ENCODE results near the gene CPTP.

Gene CPTP

DNA sequence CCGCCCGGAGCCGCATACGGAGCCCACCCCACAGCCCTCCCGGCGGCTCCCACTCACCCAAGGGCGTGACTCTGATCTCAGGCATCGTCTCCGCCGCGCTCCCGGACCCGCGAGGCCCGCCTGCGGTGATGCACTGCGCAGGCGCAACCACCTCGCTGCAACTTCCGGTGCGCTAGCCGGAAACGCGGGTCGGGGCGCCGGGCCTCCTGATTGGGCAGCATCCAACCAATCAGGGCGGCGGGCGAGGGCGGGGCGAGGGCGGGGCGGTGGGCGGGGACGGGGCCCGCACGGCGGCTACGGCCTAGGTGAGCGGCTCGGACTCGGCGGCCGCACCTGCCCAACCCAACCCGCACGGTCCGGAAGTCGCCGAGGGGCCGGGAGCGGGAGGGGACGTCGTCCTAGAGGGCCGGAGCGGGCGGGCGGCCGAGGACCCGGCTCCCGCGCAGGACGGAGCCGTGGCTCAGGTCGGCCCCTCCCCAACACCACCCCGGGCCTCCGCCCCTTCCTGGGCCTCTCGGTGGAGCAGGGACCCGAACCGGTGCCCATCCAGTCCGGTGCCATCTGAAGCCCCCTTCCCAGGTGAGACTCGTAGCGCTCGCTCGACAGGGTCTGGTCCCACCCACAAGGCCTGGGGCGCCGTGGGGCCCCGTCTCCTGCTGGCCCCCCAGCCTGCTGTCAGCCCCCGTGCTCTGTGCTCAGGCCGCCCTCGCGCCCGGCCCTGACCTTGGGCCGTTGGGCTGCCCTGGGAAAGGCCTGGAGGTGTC is at the start of gene CPTP, which contains the start of gene INTS11:
Gene CPTP, plus strand, starts transcription at position 279 of the 764 bp plus-strand sequence. CDS start 2,109 bp downstream, outside the sequence.
Gene INTS11, minus strand, starts transcription at position 137 of the 764 bp plus-strand sequence. Its CDS starts 52 bp downstream, at position 85.
- DNase-seq = peak; percentile 96

DNA sequence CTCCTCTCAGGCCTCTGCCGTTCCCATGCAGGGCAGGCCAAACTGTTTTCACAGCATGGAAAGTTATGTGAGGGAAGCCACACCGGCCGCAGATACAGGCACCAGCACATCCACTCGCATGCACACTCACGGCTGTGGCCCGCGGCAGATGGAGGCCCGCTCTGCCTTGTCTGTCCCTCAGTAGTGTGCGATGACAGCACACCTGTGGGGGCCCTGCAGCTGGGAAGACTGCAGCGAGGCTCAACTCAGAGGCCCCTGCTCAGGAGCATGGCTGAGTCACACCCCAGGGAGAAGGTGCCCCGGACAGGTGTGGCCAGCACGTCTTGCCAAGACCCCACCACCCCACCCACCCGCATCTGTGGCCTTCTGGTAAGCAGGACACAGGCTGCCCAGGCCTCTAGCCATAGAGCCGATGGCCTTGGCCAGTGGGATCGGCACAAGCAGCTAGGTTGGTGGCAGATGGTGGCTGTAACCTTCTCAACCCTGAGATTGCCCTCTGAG is 49.6 kb upstream of the CPTP start:
- DNase-seq = no peak

DNA sequence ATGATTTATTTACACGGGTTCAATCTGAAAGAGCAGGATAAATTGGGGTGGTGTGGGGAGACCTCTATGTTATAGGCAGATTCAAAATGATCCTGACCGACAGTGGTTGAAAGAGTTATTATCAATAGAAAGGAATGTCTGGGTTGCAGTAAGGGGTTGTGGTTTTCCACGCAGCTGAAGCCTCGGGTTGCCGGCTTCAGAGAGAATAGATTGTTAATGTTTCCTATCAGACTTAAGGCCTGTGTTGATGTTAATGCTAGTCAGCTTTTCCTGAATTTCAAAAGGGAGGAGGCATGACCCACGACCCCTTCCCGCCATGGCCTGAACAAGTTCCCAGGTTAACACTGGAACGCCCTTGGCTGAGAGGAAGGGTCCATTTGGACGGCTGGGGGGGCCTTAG is 48.8 kb upstream of the CPTP start:
- no peak for DNase-seq

DNA sequence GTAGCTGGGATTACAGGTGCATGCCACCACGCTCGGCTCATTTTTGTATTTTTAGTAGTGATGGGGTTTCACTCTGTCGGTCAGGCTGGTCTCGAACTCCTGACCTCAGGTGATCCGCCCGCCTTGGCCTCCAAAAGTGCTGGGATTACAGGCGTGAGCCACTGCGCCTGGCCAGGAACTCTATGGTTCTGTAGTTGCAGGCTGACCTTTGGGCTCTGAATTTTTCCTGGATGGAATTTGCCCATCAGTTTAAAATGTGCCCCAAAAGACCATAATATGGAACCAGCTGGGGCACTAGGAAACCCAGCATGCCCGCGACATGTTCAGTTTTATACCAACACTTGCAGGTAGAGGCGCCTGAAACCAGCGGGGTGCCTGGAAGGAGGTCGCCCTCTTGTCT is 46.0 kb upstream of the CPTP start:
- no peak for DNase-seq

DNA sequence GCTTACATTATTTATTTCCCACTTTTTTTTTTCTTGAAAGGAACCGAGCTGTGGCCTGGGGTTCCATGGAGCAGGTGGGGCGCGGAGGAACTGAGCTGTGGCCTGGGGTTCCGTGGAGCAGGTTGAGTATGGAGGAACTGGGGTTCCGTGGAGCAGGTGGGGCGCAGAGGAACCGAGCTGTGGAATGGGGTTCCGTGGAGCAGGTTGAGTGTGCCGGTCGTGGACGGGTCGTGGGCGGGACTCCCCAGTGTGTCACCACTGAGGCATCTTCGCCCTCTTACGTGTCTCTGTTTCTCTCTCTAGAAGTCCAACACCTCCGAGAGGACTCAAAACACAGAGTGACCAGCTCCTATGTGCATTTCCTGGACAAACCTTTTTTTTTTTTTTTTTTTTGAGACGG is 45.6 kb upstream of the CPTP start:
- DNase-seq = no peak

DNA sequence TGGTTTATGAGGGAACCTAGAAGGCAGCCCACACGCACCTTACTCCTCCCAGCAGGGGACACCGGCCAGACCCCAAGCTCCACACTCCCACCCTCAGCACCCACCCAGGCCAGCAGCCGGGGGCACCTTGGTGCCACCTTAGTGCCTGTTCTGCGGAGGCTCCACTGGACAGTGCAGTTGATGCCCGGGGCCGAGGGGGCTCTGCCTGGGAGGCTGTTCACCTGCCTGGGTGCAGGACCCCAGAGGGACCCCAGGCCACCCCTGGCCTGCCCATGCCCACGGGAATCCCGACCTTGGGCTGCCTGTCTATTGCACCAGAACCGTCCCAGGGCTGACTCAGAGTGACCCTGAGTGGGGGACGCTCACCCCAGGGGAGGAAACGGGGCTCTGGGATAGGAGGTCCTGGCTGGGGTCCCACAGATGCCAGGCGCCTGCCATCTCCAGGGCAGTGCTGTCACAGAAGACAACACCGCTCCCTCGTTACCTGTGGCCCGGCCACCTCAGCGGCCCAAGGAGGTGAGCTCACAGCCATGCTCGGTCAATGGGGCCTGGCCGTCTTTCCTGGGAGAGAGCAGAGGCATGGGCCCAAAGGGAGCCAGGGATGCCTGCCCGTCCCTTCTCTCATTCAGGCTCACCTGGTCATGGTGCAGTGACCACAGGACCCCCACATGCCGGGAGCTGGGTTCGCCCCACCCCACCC is 43.7 kb upstream of the CPTP start:
- DNase-seq = no peak

DNA sequence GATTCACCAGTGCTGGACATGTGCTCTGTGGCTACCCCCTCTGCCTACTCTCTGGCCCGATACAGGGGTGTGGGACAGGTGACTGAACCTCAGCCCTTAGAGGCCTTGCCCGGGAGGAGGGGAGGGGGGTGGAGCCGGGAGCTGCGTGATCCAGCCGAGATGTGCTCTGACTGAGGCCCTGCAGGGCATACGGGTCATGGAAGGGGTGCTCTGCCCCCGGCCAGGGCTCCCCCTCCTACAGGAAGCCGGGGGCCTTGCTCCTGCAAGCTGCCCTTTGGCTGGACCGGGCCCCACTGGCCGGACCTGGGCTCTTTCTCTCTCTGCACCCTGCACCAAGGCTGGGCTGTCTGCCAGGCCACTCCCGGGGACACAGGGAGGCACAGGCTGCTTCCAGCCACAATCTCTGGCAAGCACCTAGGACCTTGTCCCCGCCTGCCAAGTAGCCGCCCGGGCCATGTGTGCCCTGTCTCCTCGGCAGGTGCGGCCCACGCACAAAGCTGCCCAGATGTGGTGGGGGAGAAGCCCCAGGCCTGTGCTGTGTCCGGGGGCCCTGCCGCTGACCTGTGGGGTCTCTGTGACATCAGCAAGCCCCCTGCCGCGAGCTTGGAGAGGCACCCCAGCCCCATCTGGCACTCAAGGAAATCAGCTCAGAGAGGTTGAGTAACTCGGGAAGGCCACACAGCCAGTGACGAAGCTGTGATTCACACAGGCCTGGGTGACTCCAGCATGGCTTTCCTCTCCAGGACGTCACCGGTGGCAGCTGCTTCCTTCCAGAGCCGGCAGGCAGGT is 42.9 kb upstream of the CPTP start:
- no peak for DNase-seq

DNA sequence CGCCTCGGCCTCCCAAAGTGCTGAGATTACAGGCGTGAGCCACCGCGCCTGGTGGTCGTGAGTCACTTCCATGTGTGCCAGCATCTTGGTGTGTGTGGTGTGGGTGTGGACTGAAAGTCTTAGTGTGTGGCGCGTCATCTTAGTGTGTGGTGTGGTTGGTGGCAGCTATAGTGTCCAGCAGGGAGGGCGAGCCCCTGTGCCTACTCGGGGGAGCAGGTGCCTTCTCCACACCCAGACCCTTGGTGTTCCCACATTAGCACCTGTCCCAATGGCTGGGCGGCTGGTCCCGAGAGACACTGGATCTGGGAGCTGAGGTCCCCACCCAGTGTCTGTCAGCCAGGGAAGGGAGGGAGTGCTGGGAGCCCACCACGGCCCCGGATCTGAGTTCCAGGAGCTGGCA is 41.6 kb upstream of the CPTP start:
- DNase-seq = no peak

DNA sequence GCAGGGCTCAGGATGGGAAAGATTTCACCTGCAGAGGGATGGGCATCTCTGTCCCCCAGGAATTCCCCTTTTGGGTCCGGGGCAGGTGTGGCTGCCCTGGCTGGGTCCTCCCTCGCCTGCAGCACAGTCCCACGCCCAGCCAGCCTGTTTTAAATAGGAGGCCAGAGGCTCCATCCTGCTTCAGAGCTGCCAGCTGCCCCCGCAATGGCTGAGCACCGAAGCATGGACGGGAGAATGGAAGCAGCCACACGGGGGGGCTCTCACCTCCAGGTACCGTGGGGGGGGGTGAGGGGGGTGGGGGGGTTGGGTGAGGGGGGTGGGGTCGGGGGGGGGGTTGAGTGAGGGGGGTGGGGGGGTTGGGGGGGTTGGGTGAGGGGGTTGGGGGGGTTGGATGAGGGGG is 40.8 kb upstream of the CPTP start:
- DNase-seq = peak; percentile 24

DNA sequence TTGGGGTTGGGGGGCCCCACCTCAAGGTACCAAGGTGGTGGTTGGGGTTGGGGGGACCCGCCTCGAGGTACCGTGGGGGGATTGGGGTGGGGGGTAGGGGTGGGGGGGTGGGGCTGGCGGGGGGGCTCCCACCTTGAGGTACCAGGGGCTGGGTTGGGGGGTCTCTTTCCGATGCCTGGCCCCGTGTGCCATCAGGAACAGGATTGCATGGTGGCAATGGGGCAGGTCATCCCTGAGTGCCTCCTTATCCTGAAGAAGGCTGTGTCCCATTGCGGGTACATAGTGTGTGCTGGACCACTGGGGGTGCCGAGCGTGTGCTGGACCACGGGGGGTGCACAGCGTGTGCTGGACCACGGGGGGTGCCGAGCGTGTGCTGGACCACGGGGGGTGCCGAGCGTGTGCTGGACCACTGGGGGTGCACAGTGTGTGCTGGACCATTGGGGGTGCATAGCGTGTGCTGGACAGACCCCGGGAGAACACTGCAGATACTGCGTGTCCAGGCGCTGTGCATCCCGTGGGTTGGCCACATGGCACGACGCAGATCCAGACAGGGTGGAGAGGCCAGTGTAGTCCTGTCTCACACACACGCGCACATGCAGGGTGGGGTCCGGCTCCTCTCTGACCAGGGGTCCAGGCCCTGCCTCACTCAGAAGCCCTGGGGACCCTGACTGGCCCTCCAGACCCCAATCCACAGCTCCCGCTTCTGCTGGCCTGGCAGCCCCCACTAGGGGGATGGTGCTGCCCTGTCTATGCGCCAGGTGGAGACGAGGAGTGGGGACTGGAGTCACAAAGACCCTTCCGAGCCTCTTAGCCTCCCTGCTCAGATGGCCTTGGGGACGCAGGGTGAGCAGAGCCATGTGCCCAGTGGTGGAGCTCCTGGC is 40.1 kb upstream of the CPTP start:
- DNase-seq = no peak

DNA sequence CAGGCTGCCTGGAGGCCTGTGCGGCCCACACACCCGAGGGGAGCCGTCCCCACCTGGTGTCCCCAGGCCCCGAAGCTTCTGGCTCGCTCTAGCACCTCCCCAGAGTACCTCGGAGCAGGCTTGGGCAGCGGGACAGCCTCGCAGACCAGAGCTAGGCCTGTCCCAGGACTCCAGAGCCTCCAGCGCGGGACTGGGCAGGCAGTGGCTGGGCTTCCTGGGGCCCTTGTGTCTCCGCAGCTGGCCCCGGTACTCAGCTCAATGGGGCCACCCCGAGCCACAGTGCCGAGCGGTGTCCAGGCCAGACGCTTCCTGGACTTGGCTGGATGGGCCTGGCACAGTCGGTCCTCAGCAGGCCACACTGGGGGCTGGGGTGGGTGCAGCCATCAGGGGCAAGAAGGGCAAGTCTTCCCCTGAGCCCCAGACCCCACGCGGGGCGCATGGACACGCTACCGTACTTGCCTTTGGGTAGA is 39.5 kb upstream of the CPTP start:
- no peak for DNase-seq

DNA sequence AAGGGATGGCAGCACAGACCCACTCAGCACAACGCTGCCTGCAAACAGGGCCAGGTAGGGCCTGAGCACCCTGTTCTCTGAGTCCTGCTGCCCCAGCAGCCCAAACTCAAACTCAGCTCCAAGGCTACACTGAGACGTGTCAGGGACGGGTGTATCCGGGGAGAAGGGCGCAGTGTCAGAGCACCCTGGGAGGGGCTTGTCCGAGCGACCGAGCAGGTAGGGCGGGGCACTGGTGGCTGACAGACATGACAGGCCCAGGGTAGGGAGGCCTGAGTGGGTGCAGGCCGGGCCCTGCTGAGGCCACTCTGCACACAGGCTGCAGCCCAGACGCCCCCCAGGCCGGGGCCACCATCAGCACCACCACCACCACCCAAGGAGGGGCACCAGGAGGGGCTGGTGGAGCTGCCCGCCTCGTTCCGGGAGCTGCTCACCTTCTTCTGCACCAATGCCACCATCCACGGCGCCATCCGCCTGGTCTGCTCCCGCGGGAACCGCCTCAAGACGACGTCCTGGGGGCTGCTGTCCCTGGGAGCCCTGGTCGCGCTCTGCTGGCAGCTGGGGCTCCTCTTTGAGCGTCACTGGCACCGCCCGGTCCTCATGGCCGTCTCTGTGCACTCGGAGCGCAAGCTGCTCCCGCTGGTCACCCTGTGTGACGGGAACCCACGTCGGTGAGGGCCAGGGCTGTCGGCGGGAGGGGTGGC is 38.8 kb upstream of the CPTP start:
- DNase-seq = peak; percentile 16

DNA sequence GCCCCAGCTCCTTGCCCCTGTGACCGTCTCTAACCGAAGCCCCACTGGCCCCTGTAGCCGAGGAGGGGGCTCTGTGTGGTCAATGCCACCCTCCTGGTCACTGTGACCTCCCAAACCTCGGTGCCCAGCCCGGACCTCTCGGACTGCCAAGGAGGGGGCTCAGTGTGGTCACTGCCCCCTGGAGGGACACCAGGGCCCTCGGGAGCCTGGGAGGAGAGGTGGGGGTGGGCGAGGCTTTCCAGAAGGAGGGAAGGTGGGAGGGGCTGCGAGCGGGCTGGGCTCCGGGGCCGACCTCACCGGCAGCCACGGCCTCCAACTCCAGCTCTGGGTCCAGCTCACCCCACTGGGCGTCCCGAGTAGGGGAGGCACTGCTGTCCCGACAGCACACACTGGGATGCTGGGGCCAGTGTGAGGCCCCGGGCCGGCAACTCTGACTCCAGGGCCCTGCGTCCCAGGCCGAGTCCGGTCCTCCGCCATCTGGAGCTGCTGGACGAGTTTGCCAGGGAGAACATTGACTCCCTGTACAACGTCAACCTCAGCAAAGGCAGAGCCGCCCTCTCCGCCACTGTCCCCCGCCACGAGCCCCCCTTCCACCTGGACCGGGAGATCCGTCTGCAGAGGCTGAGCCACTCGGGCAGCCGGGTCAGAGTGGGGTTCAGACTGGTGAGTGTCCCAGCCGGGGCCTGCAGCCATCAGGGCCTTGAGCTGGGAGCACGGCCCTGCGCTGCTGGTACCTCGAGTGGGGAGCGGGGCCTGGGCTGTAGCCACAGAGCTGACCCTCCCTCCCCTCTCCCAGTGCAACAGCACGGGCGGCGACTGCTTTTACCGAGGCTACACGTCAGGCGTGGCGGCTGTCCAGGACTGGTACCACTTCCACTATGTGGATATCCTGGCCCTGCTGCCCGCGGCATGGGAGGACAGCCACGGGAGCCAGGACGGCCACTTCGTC is 38.0 kb upstream of the CPTP start:
- DNase-seq = no peak

DNA sequence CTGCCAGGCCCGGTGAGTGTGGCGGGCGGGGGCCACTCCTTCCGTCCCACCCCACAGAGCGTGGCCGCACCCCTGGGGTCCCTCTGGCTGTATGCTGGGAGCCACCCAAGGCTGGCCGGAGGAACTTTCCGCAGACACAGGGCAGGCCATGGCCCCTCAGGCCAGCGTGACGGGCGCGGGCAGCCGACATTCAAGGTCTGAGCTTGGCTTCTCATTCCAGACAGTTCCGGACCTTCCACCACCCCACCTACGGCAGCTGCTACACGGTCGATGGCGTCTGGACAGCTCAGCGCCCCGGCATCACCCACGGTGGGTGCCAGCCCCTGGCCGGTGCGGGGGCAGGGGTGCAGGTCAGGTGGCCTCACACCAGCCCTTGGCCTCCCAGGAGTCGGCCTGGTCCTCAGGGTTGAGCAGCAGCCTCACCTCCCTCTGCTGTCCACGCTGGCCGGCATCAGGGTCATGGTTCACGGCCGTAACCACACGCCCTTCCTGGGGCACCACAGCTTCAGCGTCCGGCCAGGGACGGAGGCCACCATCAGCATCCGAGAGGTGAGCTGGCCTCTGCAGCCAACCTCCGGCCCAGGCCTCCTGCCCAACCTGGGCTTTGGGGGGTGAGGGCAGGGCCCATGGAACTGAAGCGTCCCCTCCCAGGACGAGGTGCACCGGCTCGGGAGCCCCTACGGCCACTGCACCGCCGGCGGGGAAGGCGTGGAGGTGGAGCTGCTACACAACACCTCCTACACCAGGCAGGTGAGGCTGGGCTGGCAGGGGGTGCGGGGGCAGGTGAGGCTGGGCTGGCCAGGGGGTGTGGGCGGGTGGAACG is 37.1 kb upstream of the CPTP start:
- no peak for DNase-seq

DNA sequence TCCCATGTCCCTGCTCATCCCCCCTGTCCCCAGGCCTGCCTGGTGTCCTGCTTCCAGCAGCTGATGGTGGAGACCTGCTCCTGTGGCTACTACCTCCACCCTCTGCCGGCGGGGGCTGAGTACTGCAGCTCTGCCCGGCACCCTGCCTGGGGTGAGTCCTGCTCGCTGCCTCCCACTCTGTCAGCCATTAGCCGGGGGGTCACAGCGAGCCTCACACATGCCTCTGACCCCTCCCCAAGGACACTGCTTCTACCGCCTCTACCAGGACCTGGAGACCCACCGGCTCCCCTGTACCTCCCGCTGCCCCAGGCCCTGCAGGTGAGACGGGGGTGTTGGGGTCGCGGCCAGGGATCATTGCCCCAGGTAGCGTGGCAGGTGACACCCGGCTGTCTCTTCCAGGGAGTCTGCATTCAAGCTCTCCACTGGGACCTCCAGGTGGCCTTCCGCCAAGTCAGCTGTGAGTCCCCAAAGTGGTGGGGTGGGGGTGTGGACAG is 34.3 kb upstream of the CPTP start:
- DNase-seq = peak; percentile 46

DNA sequence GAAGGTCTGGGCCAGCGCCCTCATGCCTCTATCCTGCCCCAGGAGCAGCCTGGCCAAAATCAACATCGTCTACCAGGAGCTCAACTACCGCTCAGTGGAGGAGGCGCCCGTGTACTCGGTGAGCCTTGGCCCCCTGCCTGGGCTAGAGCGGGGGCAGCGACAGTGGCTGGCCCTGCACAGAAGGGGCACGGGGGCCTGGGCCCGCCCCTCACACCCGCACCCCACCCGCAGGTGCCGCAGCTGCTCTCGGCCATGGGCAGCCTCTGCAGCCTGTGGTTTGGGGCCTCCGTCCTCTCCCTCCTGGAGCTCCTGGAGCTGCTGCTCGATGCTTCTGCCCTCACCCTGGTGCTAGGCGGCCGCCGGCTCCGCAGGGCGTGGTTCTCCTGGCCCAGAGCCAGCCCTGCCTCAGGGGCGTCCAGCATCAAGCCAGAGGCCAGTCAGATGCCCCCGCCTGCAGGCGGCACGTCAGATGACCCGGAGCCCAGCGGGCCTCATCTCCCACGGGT is 33.5 kb upstream of the CPTP start:
- DNase-seq = peak; percentile 32

DNA sequence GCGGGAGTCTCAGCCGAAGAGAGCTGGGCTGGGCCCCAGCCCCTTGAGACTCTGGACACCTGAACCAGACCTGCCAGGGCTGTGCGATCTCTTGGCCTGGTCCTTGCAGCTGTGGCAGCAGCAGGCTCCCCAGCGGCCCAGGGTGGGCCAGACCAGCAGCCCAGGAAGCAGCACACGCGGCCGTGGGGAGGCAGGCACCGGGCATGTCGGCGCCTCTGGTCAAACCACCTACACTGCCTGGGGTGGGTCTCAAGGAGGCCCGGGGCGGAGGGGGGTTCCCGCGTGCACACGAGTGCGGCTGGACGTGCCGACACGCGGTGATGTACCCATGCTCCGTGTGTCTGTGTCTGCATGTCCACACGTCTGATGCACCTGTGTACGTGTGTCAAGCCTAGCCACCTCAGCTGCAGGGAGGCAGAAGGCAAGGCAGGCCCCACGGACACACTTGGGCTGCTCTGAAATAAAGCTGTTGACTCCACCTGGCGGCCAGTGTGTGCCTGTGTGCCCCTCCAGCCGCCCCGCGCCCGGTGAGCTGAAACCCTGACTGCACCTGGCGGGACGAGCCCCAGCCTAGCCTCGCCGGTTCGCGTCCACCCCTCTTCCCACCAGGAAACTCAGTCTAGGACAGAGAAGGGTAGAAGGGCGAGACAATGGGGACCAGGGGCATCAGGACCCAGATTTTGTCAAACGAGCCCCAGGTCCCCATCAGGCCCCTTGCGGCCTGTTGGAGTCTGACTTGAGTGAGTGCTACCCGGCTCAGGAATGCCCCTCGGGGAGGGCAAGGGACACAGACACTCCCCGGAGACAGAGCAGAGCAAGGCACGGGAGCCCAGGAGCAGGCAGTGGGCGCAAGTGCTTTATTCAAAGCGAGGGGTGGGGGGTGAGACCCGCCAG is 32.8 kb upstream of the CPTP start:
- peak; percentile 79 for DNase-seq

DNA sequence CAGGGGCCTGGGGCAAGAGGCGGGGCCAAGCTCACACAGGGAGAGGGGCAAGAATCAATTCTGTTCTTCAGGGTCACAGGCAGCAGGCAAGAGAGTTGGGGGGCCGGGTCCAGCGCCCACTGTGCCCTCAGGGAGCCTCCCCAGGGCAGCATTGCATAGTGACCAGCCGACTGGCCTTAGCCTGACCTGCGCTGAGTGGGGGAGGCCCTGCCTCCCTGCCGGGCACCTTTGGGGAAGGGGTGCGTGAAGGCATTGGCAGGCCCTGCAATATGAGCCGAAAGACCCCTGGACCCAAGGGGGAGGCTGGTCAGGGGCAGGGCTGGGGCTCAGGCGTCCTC is 32.2 kb upstream of the CPTP start:
- DNase-seq = no peak

Measured in eye (tissue), 1 donor.